WERI-Rb-1 (cell line): Measurements from ENCODE around the gene ZNF106.
A peak's percentile ranks its signal among the peaks of the same experiment; 100 is the strongest.

Experiments
- DNase-seq: peaks from one replicate; pipeline ENCODE4 v3.0.0-alpha.2; 2020
- H3K27ac ChIP-seq: fragments of 250-450 bp; sonication (Bioruptor Pico); 2 replicates; pipeline ENCODE4 v1.5.1; 2020; ENCODE audit warnings: mild to moderate bottlenecking, moderate library complexity
- H3K27me3 ChIP-seq: fragments of 250-450 bp; sonication (Bioruptor Pico); 2 replicates; pipeline ENCODE4 v1.5.1; 2021; ENCODE audit warnings: mild to moderate bottlenecking, low read depth, moderate library complexity; ENCODE audit not compliant: insufficient read depth, severe bottlenecking
- H3K36me3 ChIP-seq: fragments of 250-450 bp; sonication (Bioruptor Pico); 2 replicates; pipeline ENCODE4 v1.5.1; 2020; ENCODE audit warnings: mild to moderate bottlenecking, moderate library complexity
- H3K4me3 ChIP-seq: 2 replicates; pipeline ENCODE4 v1.5.1; 2011; ENCODE audit warnings: low read depth, mild to moderate bottlenecking, control low read depth, low read length
- H3K9me3 ChIP-seq: fragments of 250-450 bp; sonication (Bioruptor Pico); 2 replicates; pipeline ENCODE4 v1.5.1; 2021; ENCODE audit warnings: mild to moderate bottlenecking, moderate library complexity; ENCODE audit not compliant: severe bottlenecking
- CTCF ChIP-seq: IDR thresholded peaks from 2 replicates; pipeline ENCODE4 v1.5.1; 2011; ENCODE audit warnings: low read depth, mild to moderate bottlenecking, control low read depth, inconsistent platforms, low read length

ZNF106 gene

GRCh38 chr15:42490671-42491538 lies at the start of gene ZNF106:
TSS of gene ZNF106 (minus strand) at chr15:42491141. CDS start at chr15:42472289, 18,852 bp downstream.
- Histone ChIP-seq H3K27me3 (no peaks in the 10 kb centered on the region), H3K27ac (peak within 1 kb of the TSS; percentile 83), H3K36me3 (no peaks in the 10 kb centered on the region), H3K4me3 (peak within 1 kb of the TSS; percentile 80), H3K9me3 (no peaks in the 10 kb centered on the region)
- peak; percentile 86 for DNase-seq
- TF ChIP-seq CTCF: no peak

- DNase-seq: no peak
- H3K36me3 ChIP-seq: peaks cover 25% of the 10 kb centered on the region
- no peaks in the 10 kb centered on the region for H3K27me3 ChIP-seq
- H3K4me3 ChIP-seq: no peak overlapping the region
- no peak overlapping the region for H3K27ac ChIP-seq
- no peak for TF ChIP-seq CTCF
- H3K9me3 ChIP-seq: no peaks in the 10 kb centered on the region
These were observed 42.3 kb upstream of the ZNF106 start for GRCh38 chr15:42533246-42533645.

DNA sequence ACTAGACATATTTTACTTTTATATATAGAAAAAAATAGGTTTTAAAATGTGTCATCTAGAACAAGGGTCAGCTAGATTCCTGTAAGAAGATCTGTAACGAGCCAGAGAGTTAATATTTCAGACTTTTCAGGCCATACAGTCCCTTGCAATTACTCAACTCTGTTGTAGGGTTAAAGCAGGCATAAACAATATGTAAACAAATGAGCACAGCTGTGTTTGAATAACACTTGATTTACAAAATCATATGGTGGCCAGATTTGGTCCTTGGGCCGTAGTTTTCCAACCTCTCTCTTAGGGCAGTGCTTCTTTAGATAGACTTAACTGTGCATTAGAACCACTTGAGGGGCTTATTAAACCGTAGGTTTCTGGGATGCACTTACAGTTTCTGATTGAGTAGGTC lies 38.0 kb upstream of the ZNF106 start:
- Histone ChIP-seq H3K27me3 (no peaks in the 10 kb centered on the region), H3K36me3 (peaks cover 10% of the 10 kb centered on the region), H3K27ac (no peak overlapping the region), H3K4me3 (no peak overlapping the region), H3K9me3 (no peaks in the 10 kb centered on the region)
- no peak for DNase-seq
- TF ChIP-seq CTCF: no peak

DNA sequence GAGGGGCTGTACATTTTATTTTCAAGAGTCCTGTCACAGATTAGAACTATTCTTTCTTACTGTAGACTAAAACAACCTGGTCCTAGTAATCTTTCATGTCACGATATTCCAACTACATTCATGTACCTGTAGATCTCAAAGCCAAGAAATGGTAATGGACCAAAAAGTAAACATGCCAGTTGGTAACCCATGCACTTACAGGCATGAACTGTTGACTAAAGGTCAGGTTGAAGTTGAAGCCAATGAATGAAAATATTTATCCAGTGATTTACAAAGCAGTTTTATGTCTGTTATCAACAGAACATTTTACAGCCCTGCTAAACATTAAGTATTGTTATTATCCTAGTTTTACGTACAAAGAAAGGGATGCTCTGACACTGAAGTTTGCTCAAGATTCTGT lies 32.4 kb upstream of the ZNF106 start:
- H3K4me3 ChIP-seq: no peak overlapping the region
- no peak for DNase-seq
- no peak overlapping the region for H3K27ac ChIP-seq
- no peaks in the 10 kb centered on the region; the same call in 1 of the 2 replicates for H3K36me3 ChIP-seq
- no peak for TF ChIP-seq CTCF
- H3K27me3 ChIP-seq: no peaks in the 10 kb centered on the region
- H3K9me3 ChIP-seq: no peaks in the 10 kb centered on the region

DNA sequence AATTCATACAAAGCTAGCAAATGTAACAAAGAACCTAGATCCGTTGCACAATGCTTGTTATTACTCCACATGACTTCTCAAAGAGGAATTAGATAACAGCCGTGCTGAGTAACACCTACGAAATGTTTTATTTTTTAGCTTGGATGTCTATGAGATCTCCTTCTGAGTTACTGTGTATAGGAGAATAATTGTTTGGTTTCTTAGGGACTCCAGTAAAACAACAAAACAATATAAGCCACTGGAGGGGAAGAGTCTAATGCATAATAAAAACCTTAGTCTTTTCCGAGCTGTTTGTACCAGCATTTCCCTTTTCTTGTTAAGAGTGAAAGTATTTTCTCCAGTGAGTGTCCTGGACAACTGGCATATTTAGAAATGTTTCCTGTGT lies 20.1 kb upstream of the ZNF106 start:
- H3K9me3 ChIP-seq: no peaks in the 10 kb centered on the region
- no peak for DNase-seq
- peaks cover 15% of the 10 kb centered on the region for H3K36me3 ChIP-seq
- no peak for TF ChIP-seq CTCF
- H3K27ac ChIP-seq: no peak overlapping the region
- no peak overlapping the region for H3K4me3 ChIP-seq
- no peaks in the 10 kb centered on the region for H3K27me3 ChIP-seq
